AG04450 (cell line): ENCODE results near the gene TXNDC9. TPM values are rescaled to one million over a fixed set of nuclear protein-coding genes. Genes with fewer than 3 reads are reported as not detected.
"Not testable (repeated sequence)": the region's sequence is repeated elsewhere in the genome, so short reads cannot be mapped to it uniquely, and the experiment has no call there.

Source experiments
- CTCF ChIA-PET: fragments of 300-600, 350-600 bp; formaldehyde crosslinking; extraction: SDS; loops from one replicate; lab custom pipeline; 2022; ENCODE audit warnings: antibody characterized with exemption, inconsistent platforms; lab: Charles Lee
- POLR2A ChIA-PET: fragments of 350-600 bp; formaldehyde crosslinking; extraction: SDS; loops from one replicate; lab custom pipeline; 2021; ENCODE audit warnings: antibody characterized with exemption, inconsistent platforms; lab: Yijun Ruan, JAX
- DNase-seq: peaks from one replicate; pipeline ENCODE4 v3.0.0-alpha.2; 2011; ENCODE audit warnings: low read depth, low spot score
- H3K27ac ChIP-seq: one replicate; pipeline ENCODE4 v1.5.1; 2012; ENCODE audit warnings: low read depth, low read length, control low read depth
- H3K27me3 ChIP-seq: one replicate; pipeline ENCODE4 v1.6.0; 2012; ENCODE audit warnings: low read length; ENCODE audit not compliant: control insufficient read depth, insufficient read depth
- H3K4me3 ChIP-seq: 2 replicates; pipeline ENCODE4 v1.5.1; 2011; ENCODE audit warnings: mild to moderate bottlenecking, low read depth, low read length, control low read depth
- H3K9me3 ChIP-seq: 2 replicates; pipeline ENCODE4 v1.5.1; 2012; ENCODE audit warnings: low read length; ENCODE audit not compliant: control insufficient read depth, insufficient read depth
- polyA plus RNA-seq: library from polyadenylated mRNA; depleted of rRNA; stranded (reverse); fragments of >200 nt; gene quantifications from 2 replicates; pipeline ENCODE4 v1.2.3, GENCODE V29; 2011
- TF ChIP-seq, protein P1 (sequence below): IDR thresholded peaks from 2 replicates; pipeline ENCODE4 v1.5.1; 2011; ENCODE audit warnings: low read depth, low read length, control low read depth, inconsistent platforms

Gene TXNDC9
- polyA plus RNA-seq, 1 experiment, result 59.7 TPM

DNA sequence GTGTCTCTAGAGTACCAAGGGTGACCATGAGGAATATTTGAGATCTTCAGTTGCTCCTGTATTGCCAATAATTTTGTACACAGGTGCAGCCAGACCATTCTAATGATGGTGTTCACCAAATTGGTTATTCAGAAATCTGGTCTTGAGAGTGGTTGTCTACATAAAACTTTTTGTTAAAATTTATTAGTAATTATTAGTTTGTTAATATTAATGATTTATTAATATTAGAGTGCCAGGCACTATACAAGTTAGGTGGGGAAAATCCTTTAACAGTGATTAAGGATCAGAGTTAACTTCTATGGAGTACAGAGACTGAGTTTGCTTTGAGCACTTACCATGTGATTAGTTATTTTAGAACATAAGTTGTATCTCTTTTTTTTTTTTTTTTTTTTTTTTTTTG, 10.1 kb upstream of the TXNDC9 start:
- H3K27me3 ChIP-seq, result no peaks in the 10 kb centered on the region
- no peak overlapping the region for H3K27ac ChIP-seq
- TF ChIP-seq, protein P1, sequence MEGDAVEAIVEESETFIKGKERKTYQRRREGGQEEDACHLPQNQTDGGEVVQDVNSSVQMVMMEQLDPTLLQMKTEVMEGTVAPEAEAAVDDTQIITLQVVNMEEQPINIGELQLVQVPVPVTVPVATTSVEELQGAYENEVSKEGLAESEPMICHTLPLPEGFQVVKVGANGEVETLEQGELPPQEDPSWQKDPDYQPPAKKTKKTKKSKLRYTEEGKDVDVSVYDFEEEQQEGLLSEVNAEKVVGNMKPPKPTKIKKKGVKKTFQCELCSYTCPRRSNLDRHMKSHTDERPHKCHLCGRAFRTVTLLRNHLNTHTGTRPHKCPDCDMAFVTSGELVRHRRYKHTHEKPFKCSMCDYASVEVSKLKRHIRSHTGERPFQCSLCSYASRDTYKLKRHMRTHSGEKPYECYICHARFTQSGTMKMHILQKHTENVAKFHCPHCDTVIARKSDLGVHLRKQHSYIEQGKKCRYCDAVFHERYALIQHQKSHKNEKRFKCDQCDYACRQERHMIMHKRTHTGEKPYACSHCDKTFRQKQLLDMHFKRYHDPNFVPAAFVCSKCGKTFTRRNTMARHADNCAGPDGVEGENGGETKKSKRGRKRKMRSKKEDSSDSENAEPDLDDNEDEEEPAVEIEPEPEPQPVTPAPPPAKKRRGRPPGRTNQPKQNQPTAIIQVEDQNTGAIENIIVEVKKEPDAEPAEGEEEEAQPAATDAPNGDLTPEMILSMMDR, result no peak
- CTCF ChIA-PET, result interaction anchor here (1.3 kb wide), 1 partner anchor 9 kb away, joined by 5 read pairs; the partner anchor contains the start of genes EIF5B and TXNDC9
- H3K4me3 ChIP-seq, result no peak overlapping the region
- DNase-seq, result no peak
- no peaks in the 10 kb centered on the region for H3K9me3 ChIP-seq
- POLR2A ChIA-PET, result no interaction called here

DNA sequence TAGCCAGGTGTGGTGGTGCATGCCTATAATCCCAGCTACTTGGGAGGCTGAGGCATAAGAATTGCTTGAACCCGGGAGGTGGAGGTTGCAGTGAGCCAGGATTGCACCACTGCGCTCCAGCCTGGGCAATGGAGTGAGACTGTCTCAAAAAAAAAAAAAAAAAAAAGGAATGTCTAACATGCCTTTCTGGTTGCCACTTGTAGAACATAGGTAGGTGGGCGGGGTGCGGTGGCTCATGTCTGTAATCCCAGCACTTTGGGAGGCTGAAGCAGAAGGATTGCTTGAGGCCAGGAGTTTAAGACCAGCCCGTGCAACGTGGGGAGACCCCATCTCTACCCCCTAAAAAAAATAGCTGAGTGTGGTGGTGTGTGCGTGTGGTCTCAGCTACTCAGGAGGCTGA, 9.3 kb upstream of the TXNDC9 start:
- H3K4me3 ChIP-seq, H3K27ac ChIP-seq, POLR2A ChIA-PET, DNase-seq, H3K9me3 ChIP-seq, H3K27me3 ChIP-seq: not testable (repeated sequence)
- CTCF ChIA-PET, result interaction anchor here (1.3 kb wide), 1 partner anchor 9 kb away, joined by 5 read pairs; the partner anchor contains the start of genes EIF5B and TXNDC9

DNA sequence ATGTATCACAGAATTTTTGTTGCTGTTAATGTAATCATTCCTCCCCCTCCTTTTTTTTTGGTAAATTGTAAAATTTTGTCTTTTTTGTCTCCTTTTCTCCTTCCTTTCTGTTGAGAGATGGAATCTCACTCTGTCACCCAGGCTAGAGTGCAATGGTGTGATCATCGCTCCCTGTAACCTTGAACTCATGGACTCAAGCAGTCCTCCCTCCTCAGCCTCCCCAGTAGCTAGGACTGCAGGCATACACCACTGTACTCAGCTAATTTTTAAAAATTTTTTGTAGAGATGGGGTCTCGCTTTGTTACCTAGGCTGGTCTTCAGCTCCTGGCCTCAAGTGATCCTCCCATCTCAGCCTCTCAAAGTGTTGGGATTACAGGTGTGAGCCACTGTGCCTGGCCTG, 6.4 kb upstream of the TXNDC9 start:
- no peak for DNase-seq
- Histone ChIP-seq H3K27me3 (no peaks in the 10 kb centered on the region), H3K9me3 (no peaks in the 10 kb centered on the region; the same call in 1 of the 2 replicates), H3K27ac (no peak overlapping the region), H3K4me3 (no peak overlapping the region)
- ChIA-PET CTCF (no interaction called here), POLR2A (no interaction called here)
- TF ChIP-seq, protein P1, result no peak

DNA sequence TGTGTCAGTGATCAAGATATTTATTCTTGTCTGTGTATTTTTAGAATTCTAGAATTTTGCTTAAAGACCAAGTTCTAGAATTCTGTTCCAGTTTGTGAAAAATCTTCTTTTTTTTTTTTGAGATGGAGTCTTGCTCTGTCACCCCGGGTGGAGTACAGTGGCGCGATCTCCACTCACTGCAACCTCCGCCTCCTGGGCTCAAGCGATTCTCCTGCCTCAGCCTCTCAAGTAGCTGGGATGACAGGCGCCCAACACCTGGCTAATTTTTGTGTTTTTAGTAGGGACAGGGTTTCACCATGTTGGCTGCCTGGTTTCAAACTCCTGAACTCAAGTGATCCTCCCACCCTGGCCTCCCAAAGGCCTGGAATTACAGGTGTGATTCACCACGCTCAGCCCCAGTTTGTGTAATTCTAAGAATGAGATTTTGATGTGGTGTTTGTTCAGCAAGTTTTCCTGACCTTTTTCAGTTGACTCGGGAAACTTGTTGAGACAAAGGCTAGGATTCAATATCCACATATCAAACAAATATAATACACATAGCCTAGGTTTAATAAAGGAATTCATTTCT, 4.6 kb upstream of the TXNDC9 start:
- TF ChIP-seq, protein P1, result no peak
- Histone ChIP-seq H3K27ac (no peak overlapping the region), H3K4me3 (no peak overlapping the region), H3K27me3 (no peaks in the 10 kb centered on the region), H3K9me3 (no peaks in the 10 kb centered on the region; the same call in 1 of the 2 replicates)
- DNase-seq, result no peak
- ChIA-PET CTCF (no interaction called here), POLR2A (no interaction called here)

DNA sequence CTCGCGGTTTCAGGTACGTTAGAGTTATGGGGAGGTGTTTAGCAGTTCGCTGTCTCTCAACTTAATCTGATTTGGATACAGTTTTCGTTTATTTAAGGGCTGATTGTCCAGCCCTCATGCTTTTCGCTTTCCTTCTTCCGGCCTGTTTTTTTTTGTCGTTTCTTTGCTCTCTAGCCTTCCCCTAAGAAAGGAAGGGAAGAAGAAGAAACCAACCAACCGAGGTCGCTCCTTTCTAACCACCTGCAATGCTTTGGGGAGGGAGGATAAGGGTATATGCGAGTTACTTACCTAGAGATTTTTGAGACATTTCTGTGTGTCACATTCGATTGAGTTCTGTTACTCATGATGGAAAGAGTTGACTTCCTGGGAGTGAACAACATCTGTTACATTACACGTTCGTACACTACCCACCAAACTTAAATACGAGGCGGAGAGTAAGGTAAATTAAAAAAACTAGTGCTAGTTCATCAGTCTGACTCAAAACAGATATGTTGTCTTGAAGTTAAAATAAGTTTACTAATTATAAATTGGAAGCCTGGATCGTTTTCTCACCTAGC, 2.0 kb upstream of the TXNDC9 start:
- TF ChIP-seq, protein P1, result no peak
- DNase-seq, result no peak
- POLR2A ChIA-PET, result interaction anchor here (0.7 to 1.7 kb wide), 2 partner anchors 51 to 197 kb away, joined by 3 to 6 read pairs; partner anchors contain the start of gene C2orf15
- Histone ChIP-seq H3K9me3 (no peaks in the 10 kb centered on the region; the same call in 1 of the 2 replicates), H3K4me3 (peak overlapping the region; percentile 89), H3K27me3 (no peaks in the 10 kb centered on the region), H3K27ac (peak overlapping the region; percentile 86)
- CTCF ChIA-PET, result interaction anchor here (0.6 to 2.8 kb wide), 11 partner anchors 9 to 1271 kb away, joined by 3 to 25 read pairs (median 10); partner anchors contain the start of genes MITD1, MRPL30 and REV1
